ENCODE results near the gene CX3CL1.

DNA sequence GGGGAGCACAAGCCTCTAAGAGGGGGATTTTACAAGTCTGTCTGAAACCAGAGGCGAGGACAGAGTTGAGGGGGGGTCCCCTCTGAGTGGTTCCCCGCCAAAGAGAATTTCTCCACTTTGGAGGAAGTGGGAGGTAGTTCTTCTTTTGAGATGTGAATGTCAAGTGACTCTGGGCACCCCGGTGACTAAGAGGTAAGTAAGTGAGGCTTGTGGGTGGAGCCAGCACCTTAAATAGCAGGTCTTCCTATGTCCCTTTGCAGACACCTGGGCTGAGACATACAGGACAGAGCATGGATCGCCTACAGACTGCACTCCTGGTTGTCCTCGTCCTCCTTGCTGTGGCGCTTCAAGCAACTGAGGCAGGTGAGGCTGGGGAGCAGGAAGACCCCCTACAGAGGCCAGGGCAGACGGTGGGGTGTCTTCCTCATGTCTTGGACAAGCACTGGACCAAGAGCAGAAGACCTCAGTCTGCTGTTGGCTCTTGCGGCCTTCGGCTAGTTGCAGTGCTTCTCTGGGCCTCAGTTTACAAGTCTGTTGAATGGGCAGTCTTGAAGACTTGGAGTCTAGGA, 13.7 kb upstream of the CX3CL1 start, which contains the start of gene CCL22:
- TF ChIP-seq XRCC5 (IDR thresholded peaks at IDR 0.05; ENCODE audit: low read depth, low read length) (no peak), ELF4 (CRISPR knock-in tag; IDR thresholded peaks at IDR 0.05) (no peak), HDAC6 (IDR thresholded peaks at IDR 0.05; ENCODE audit: low read depth, low read length) (no peak), MAFG (tag; conservative IDR thresholded peaks at IDR 0.05) (no peak), ZNF124 (CRISPR knock-in tag; IDR thresholded peaks at IDR 0.05) (no peak), SMC3 (conservative IDR thresholded peaks at IDR 0.05; ENCODE audit: insufficient read depth, low read depth, low read length) (no peak), MAX (CRISPR knock-in tag; IDR thresholded peaks at IDR 0.05) (no peak), CCAR2 (IDR thresholded peaks at IDR 0.05; ENCODE audit: low read depth, low read length) (no peak), ZNF431 (CRISPR knock-in tag; IDR thresholded peaks at IDR 0.05) (no peak), ZNF77 (CRISPR knock-in tag; IDR thresholded peaks at IDR 0.05) (no peak)
- TF ChIP-seq, protein P1, sequence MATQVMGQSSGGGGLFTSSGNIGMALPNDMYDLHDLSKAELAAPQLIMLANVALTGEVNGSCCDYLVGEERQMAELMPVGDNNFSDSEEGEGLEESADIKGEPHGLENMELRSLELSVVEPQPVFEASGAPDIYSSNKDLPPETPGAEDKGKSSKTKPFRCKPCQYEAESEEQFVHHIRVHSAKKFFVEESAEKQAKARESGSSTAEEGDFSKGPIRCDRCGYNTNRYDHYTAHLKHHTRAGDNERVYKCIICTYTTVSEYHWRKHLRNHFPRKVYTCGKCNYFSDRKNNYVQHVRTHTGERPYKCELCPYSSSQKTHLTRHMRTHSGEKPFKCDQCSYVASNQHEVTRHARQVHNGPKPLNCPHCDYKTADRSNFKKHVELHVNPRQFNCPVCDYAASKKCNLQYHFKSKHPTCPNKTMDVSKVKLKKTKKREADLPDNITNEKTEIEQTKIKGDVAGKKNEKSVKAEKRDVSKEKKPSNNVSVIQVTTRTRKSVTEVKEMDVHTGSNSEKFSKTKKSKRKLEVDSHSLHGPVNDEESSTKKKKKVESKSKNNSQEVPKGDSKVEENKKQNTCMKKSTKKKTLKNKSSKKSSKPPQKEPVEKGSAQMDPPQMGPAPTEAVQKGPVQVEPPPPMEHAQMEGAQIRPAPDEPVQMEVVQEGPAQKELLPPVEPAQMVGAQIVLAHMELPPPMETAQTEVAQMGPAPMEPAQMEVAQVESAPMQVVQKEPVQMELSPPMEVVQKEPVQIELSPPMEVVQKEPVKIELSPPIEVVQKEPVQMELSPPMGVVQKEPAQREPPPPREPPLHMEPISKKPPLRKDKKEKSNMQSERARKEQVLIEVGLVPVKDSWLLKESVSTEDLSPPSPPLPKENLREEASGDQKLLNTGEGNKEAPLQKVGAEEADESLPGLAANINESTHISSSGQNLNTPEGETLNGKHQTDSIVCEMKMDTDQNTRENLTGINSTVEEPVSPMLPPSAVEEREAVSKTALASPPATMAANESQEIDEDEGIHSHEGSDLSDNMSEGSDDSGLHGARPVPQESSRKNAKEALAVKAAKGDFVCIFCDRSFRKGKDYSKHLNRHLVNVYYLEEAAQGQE (IDR thresholded peaks at IDR 0.05; ENCODE audit: borderline replicate concordance): no peak
- TF ChIP-seq, protein P1 (CRISPR knock-in tag; IDR thresholded peaks at IDR 0.05; ENCODE audit: low read depth): no peak
- TF ChIP-seq, protein P2, sequence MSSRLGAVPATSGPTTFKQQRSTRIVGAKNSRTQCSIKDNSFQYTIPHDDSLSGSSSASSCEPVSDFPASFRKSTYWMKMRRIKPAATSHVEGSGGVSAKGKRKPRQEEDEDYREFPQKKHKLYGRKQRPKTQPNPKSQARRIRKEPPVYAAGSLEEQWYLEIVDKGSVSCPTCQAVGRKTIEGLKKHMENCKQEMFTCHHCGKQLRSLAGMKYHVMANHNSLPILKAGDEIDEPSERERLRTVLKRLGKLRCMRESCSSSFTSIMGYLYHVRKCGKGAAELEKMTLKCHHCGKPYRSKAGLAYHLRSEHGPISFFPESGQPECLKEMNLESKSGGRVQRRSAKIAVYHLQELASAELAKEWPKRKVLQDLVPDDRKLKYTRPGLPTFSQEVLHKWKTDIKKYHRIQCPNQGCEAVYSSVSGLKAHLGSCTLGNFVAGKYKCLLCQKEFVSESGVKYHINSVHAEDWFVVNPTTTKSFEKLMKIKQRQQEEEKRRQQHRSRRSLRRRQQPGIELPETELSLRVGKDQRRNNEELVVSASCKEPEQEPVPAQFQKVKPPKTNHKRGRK (tag; IDR thresholded peaks at IDR 0.05): no peak

All from K562 (cell line).